ENCODE data around the gene IQSEC3.
A peak's percentile ranks its signal among the peaks of the same experiment; 100 is the strongest.

The IQSEC3 gene

GRCh38 chr12:168763-169525, 102.4 kb downstream of the IQSEC3 start:
- peak; percentile 57 for DNase-seq

GRCh38 chr12:169528-170370, 103.2 kb downstream of the IQSEC3 start:
- DNase-seq, result no peak

DNA sequence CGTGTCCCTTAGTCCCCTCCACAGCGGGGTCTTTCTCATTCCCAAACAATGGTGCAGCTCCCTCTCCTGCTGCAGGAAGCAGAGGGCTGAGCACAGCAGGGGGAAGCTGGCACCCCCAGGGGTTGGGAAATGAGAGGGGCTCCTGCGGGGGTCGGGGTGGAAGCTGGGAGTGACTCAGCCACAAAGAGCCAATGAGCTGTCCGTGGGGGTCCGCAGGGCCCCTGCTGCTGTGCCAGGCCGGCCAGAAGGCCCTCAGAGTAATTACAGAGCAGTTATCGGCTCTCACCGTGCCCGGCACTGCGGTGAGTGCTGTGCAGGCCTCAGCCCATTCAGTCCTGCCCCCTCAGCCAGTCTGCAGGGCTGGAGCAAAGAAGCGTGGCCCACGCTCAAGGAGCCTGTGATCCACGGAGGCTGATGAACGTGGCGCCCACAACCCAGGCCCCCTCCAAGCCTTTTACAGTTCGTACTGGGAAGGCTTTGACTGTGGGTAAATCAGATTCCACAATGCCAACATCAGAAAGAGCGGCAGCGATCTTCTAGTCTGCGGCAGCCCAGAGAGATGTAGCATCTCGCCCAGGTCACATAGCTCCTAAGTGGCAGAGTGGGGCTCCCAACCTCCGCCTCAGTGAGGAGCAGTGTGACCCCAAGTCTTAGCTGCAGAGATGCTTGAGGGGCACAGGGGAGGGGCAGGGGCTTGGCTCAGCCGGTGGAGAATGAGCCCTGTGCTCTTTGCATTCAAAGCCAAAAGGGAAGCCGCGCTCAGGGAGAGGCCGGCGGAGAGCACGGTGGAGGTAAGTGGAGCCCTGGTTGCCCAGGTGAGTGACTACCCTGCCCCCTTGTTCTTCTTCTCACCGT, 104.0 kb downstream of the IQSEC3 start:
- no peak for DNase-seq

GRCh38 chr12:171276-171675, 104.7 kb downstream of the IQSEC3 start:
- DNase-seq, result no peak

GRCh38 chr12:171743-172676, 105.4 kb downstream of the IQSEC3 start:
- DNase-seq, result no peak

DNA sequence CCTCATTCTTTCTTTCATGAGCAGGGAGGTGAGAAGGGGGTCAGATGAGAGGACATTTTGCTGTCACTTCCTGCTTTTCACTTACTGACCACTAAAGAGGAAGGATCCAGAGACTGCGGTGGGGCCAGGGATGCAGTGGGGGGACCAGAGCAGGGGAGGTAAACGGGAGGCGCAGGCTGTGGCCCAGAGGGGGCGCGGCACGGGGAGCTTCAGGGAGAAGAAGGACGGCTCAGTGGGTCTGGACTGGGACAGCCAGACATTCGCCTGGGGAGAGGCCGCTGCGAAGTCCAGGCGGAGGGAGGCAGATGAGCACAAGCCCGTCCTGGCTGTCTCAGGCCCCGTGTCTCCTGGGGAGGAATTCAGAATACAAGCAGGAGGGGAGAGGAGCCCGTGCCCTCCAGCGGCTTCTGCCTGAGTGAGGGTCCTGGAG, 106.2 kb downstream of the IQSEC3 start:
- peak; percentile 4 for DNase-seq

DNA sequence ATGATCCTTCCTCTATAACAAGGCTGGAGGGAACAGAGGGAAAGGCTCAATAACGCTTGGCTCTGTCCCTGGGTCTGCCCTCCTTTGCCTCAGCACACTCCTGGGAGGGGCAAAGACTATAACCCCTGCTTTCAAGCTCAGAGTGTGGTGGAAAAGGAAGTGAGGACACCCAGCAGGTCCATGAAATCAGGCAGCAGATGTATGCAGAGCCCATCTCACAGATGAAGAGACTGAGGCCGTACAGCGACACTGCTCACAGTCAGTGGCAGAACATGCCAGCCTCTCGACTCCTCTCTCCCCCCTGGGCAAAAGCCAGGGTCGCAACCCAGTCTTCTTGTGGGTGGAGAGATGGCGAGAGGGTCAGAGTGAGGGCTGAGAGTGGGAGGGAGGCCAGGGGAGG, 107.6 kb downstream of the IQSEC3 start:
- no peak for DNase-seq

DNA sequence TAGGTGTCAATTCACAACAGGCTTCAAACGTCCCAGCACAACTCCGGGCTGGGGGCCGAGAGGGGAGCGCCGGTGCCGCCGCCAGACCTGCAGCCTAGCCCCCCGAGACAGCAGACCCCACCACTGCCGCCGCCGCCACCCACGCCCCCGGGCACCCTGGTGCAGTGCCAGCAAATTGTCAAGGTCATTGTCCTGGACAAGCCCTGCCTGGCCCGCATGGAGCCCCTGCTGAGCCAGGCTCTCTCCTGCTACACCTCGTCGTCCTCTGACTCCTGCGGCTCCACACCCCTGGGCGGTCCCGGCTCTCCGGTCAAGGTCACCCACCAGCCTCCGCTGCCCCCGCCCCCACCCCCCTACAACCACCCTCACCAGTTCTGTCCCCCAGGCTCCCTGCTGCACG, 108.0 kb downstream of the IQSEC3 start:
- no peak for DNase-seq

- DNase-seq, result no peak
These were observed 108.7 kb downstream of the IQSEC3 start for GRCh38 chr12:175250-175649.

- no peak for DNase-seq
These were observed 109.2 kb downstream of the IQSEC3 start for GRCh38 chr12:175759-176158.

DNA sequence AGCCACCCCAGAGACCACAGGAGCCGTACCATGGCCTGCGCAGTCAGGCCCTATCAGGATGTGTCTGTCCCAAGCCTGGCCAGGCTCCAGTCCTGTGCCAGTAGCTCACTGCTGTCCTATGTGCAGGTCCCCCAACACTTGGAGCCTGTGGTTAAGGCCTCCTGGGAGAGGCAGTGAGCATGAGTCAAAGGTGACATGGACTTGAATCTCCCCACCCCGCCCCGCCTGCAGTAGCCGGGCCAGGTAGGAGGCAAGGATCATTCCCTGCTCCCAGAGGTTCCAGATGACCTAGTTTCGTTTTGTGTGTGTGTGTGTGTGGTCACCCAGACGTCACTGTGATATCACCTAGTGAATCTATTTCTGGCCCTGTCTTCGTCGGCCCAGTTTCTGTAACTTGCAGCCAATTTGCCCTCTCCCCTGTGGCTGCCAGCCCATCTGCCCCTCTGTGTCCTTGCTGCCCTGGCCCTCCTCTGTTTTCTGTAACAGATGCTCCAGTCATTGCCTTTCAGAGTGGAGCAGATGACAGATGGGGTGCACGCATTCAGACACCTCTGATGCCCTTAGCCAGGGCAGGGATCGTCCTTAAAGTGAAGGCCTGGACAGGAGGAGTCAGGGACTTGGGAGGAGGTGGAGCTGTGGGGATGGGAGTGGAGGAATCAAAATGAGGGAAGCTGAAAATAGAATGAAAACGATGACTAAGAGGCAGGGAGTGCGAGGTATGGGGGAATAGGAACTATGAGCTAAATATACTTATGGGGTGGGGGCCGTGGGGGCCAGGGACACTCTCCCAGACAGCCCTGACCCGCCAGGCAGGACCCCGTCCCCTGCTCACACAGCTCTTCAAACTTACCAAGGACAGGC, 110.0 kb downstream of the IQSEC3 start:
- no peak for DNase-seq

- no peak for DNase-seq
These were observed 110.9 kb downstream of the IQSEC3 start for GRCh38 chr12:177336-177979.

- no peak for DNase-seq
These were observed 111.6 kb downstream of the IQSEC3 start for GRCh38 chr12:177980-178828.

DNA sequence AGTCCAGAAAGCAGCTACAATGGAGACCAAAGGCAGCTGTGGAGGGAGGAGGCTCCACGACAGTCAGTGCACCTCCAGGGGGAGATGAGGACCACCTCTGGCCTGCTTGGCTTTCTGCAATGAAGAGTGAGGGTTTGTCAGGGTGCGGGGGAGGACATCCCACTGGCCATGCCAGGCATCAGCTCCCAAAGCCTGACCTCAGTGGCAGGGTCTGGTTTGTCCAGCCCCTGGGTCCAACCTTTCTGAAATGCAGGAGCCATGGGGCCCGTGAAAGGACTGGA, 112.2 kb downstream of the IQSEC3 start:
- DNase-seq, result no peak

- no peak for DNase-seq
These were observed 112.7 kb downstream of the IQSEC3 start for GRCh38 chr12:179131-179884.

DNA sequence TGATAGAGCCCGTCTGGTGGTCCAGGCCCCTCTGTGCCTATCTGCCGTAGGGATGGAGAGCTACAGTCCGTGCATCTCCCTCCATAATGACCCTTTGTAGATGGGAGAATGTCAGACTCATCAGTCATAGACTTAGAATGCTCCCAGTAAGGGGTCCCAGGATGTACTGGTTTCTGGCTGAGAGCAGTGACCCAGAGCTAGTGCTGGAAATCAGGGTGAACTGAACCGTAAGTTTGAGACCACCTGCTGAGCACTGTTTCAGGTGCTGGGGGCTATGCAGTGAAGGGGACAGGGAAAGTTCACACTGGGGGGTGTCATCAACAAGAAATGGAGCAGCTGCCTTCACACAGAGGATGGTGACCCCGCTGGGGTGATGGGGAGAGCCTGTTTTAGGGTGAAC, 113.3 kb downstream of the IQSEC3 start:
- no peak for DNase-seq

- peak; percentile 90 for DNase-seq
These were observed 113.9 kb downstream of the IQSEC3 start for GRCh38 chr12:180445-180844.

- no peak for DNase-seq
These were observed 115.4 kb downstream of the IQSEC3 start for GRCh38 chr12:181921-182320.

GRCh38 chr12:182381-182892, 115.9 kb downstream of the IQSEC3 start:
- DNase-seq, result no peak
